ENCODE data around the gene ARL5A. TPM values are rescaled to one million over a fixed set of nuclear protein-coding genes. Genes with fewer than 3 reads are reported as not detected.
A peak's percentile ranks its signal among the peaks of the same experiment; 100 is the strongest.

ARL5A gene
- total and polyA plus RNA-seq, 8 donors, result 4.6 to 27.5 (median 16.5) TPM

DNA sequence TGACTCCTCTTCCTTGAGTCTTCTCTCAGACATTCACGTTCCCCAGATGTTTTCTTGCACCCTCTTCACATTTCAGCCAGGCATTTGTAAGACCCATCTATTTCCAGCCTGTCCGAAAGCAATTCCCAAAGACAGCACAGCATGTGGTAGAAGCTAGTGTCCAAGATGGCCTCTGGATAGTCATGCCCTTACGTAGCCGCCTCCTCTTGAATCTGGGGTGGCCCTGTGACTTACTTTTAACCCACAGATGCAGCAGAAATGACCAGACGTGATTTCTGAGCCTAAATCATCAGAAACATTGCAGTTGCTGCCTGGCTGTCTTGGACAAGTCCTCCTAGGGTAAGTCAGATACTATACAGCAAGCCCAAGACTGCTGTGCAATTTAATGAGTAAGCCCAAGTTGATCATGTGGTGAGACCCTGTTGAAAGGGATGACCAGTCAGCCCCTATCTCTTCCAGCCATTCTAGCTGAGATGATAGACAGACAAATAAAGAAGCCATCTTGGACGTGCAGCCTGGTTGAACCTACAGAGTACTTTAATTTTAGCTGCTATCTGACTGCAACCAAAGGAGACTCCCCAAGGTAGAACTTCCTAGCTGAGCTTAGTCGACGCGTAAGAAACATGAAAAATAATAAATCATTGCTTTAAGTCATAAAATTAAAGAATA, 12.3 kb downstream of the ARL5A start:
- no peaks in the 10 kb centered on the region for H3K27me3 ChIP-seq
- H3K36me3 ChIP-seq, result peaks cover 0 to 13% (median 4%) of the 10 kb centered on the region in 3 donors
- intact Hi-C loops (cut with DNase I), result no loop called here
- H3K4me3 ChIP-seq, result no peak overlapping the region
- no peak overlapping the region for H3K27ac ChIP-seq
- DNase-seq (no peak), ATAC-seq (no peak), FAIRE-seq (no peak)
- H3K9me3 ChIP-seq, result no peaks in the 10 kb centered on the region
- H3K4me1 ChIP-seq, result peaks cover 0 to 4% (median 1%) of the 10 kb centered on the region in 3 donors
- no peak for TF ChIP-seq CTCF (IDR thresholded peaks at IDR 0.05)
- WGBS, 2 donors, result 93 to 97% methylated on average over 9 of the region's 9 CpGs

DNA sequence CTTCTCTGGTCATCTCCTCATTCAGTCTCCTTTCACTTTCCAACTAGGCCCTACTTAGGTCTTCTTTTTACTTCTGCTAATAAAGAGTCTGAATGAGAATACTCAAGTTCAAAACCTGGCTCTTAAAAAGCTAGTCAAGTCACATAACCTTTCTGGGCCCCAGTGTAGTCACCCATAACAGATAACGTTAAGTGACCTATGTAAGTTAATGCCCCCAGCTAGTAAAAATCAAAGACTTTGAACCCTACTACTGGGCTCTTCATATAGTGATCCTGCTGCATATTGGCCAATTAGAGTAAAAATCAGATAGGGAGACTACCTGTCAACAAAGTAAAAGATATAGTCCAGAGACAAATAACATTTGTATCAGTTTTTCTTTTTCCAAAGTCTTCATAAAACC, 17.7 kb downstream of the ARL5A start:
- no peaks in the 10 kb centered on the region for H3K4me1 ChIP-seq
- ATAC-seq (no peak), FAIRE-seq (no peak), DNase-seq (no peak)
- H3K4me3 ChIP-seq, result no peak overlapping the region
- 92 to 97% methylated on average over 1 of the region's 1 CpG for WGBS, 2 donors
- no peak for TF ChIP-seq CTCF (IDR thresholded peaks at IDR 0.05)
- intact Hi-C loops (cut with DNase I), result no loop called here
- no peak overlapping the region for H3K27ac ChIP-seq
- H3K36me3 ChIP-seq, result peaks cover 0 to 16% (median 4%) of the 10 kb centered on the region in 3 donors
- no peaks in the 10 kb centered on the region for H3K9me3 ChIP-seq
- no peaks in the 10 kb centered on the region for H3K27me3 ChIP-seq

GRCh38 chr2:151809073-151809383, 19.2 kb downstream of the ARL5A start:
- no peak for TF ChIP-seq CTCF (IDR thresholded peaks at IDR 0.05)
- no peaks in the 10 kb centered on the region for H3K4me1 ChIP-seq
- no peaks in the 10 kb centered on the region for H3K9me3 ChIP-seq
- no peak for FAIRE-seq
- no peak for DNase-seq
- WGBS, 2 donors, result 21 to 24% methylated on average over 1 of the region's 1 CpG
- peaks cover 0 to 11% (median 4%) of the 10 kb centered on the region in 3 donors for H3K36me3 ChIP-seq
- no peak overlapping the region for H3K27ac ChIP-seq
- peak in 1 of 4 donors; percentile 21 for ATAC-seq
- H3K4me3 ChIP-seq, result no peak overlapping the region
- H3K27me3 ChIP-seq, result no peaks in the 10 kb centered on the region
- intact Hi-C loops (cut with DNase I), result no loop called here

GRCh38 chr2:151808258-151809072, 19.8 kb downstream of the ARL5A start:
- H3K27ac ChIP-seq, result no peak overlapping the region
- intact Hi-C loops (cut with DNase I), result no loop called here
- H3K36me3 ChIP-seq, result peaks cover 0 to 11% (median 4%) of the 10 kb centered on the region in 3 donors
- no peaks in the 10 kb centered on the region for H3K9me3 ChIP-seq
- FAIRE-seq (peak; percentile 96), ATAC-seq (peak in 3 of 4 donors; percentile 65 to 79 (median 66)), DNase-seq (no peak)
- TF ChIP-seq CTCF (IDR thresholded peaks at IDR 0.05), result peak in 3 of 4 donors; percentile 12 to 40 (median 39)
- no peaks in the 10 kb centered on the region for H3K4me1 ChIP-seq
- H3K27me3 ChIP-seq, result no peaks in the 10 kb centered on the region
- no peak overlapping the region for H3K4me3 ChIP-seq
- WGBS, 2 donors, result 88 to 89% methylated on average over 5 of the region's 5 CpGs

DNA sequence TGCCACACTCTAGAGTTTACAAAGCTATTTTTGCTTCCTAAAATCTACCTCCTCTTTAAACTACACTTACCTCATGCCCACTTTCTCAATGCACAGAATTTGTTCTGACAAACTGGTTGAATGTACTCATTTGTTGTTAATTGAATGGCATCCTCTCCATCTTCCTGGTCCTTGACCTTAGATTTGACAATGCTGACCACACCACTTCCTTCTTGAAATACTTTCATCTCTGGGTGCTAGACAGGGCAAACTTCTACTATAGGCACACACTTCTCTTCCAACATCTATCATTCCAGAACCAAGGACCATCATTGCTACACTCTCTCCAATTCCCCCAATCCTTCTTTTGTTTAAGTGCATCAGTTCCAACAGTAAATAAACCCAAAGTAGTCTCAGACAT, 22.3 kb downstream of the ARL5A start:
- H3K9me3 ChIP-seq, result no peaks in the 10 kb centered on the region
- no peak overlapping the region for H3K4me3 ChIP-seq
- no peak overlapping the region for H3K27ac ChIP-seq
- intact Hi-C loops (cut with DNase I), result no loop called here
- TF ChIP-seq CTCF (IDR thresholded peaks at IDR 0.05), result no peak
- ATAC-seq, result no peak
- no peak for FAIRE-seq
- no peaks in the 10 kb centered on the region for H3K27me3 ChIP-seq
- H3K4me1 ChIP-seq, result no peaks in the 10 kb centered on the region
- no peak for DNase-seq
- H3K36me3 ChIP-seq, result peaks cover 0 to 3% (median 0%) of the 10 kb centered on the region in 3 donors

All from pancreas (tissue), 10 donors.